ENCODE measurements around the gene SPATA32.

The SPATA32 gene

DNA sequence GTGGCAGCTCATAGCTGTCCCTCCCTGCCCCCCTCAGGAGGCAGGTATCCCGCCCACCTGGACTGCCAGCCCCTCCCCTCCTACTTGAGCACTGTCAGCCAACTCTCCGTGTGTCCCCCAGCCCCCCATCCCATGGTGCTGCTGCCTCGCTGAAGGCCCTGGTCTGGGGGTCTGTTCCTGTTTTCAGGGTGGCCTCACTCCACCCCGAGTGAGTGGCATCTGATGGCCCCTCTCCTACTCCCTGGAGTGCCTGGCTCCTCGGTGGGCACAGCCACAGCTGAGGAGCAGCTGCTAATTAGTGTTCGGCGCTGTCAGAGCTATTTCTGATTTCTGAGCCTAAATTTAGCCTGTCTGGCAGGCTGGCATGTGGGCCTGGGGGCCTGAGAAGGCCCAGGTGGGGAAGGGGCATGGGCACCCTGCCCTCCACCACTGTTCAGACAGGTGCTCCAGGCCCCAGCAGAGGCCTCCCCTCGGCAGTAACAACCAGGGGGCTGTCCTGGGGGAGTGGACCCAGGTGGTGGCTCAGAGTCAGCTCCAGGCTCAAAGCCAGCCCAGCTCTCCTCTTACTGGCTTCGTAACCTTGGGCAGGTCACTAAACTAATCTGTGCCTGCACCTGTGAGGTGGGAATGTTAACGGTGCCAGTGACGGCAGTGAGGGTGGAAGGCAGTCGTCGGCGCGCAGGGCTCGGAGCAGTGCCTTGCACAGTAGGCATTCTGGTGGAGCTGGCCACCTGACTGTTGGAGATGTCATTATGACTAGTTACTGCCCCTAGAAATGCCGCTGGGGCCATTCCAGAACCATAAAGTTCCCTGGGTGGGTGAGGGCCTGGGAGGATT, 33.8 kb downstream of the SPATA32 start:
- no peak for DNase-seq

DNA sequence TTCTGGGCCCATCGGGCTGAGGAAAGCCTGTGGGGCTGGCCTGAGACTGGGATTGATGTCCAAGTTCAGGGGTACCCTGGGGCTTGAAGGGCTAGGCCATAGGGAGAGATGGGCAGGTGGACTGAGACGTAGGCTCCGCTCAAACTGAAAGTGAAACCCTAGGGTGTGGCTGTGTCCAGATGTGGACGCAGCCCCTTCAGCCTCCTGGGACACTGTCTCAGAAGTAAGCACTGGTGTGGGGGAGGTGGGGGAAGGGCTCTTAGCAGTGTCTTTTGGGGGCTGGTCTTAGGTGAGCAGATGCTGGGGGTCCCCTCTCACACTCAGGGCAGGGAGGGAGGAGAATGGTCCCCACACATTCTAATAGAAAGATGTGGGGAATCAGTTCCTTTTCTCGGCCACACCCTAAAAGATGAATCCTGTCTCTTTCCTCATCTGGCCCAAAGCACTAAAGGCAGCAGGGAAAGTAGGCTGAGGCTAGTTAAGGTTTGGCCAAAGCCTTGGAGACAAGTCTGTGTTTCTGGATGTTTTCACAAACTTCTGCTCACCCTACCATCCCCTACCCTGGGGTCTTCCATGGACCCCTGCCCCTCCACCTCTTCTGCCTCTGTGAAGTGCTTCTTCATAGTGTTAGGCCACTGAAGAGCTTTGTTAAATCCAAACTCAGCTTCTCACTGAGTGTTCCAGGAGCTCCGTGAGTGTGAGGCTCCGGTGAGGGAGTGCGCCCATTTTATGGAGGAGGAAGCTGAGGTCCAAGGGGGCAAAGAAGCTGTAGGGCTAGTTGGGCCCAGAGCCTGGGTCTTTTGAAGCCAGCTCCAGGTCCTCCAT, 34.6 kb downstream of the SPATA32 start:
- DNase-seq = no peak

DNA sequence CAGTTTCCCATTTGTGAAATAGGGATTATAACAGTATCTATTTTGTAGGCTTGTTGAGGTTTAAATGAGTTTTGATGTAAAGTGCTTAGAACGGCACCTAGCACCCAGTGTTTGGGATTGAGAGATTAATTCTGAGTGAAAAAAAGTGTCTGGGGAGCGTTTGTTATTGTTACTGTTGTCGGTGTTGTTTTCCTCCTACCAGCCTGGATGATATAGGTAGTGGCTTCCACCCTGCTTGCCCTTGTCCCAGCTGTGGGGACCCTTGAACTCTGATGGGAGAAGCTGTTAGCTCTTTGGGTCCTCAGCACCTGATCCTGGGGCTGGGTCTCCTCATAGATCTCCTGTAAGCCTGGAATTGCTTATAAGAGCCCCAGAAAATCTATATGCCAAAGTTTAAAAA, 35.3 kb downstream of the SPATA32 start:
- DNase-seq = no peak

DNA sequence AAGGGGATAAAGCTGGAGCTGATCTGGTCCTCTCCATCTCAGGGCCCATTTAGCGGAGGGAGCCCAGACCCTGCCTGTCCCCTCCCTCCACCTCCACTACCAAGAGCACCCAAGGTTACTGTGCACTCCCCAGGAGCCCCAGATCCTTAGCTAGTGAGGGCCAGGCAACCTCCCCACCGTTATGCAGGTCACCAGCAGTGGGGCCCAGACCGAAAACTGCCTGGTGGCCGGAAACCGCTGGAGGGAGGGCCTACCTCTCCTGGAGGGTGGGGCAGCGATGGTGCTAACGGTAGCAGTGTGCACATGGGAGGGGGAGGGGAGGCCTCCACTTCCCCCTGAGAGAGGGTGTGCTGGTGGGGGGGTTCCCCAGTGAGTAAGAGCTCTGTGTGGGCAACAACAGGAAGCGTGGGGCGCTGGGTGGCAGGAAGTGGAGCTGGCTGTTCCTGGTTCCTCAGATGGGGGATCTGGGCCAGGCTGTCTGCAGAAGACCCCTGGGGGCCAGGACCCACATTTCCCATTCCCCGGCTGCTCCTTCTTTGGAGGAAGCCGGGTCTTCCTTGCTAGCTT, 35.8 kb downstream of the SPATA32 start:
- no peak for DNase-seq

DNA sequence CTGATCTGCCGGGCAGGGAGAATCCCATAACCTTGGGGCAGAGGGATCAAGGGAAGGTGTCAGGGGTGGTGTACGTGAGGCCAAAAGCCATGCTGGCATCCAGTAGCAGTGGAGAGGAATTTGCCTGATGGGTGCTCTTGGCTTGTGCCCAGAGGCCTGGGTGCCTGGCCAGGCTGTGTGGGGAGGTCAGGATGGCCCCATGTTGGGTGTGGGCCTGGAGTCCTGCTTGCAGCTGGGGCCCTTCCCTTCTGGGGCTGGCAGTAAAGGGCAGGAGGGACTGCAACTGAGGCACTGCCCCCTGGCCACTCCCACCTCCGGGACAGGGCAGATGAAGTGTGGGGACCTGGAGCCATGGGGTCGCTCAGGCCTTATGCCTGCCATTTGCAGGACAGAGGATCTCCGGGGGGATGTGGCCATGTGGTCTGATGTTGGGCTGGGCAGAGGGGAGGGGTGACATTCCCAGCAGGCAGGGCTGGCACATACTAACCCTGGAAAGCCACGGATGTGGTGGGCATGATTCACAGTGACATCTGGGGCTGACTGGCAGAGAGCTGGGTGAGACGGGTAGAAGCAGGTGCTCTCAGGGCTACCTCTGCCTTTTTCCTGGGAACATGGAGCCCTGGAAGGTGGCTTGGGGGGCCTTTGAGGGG, 36.7 kb downstream of the SPATA32 start:
- no peak for DNase-seq

DNA sequence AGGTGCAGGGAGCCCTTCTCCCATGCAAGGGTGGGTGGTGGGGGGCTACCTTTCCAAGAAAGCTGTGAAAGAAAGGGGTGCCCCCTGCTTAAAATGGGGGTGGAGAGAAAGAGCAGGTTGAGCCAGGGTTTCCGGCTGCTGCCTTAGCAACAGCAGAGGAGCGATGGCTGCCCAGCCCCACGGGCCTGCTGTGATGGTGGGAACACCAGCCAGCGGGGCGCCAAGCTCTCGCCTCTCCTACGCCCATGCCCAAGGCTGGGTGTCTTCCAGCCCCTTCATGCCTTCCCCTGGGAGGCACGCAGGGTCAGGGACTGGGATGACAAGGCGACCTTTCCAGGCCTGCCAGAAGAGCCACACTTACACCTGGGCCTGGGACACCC, 37.2 kb downstream of the SPATA32 start:
- no peak for DNase-seq

DNA sequence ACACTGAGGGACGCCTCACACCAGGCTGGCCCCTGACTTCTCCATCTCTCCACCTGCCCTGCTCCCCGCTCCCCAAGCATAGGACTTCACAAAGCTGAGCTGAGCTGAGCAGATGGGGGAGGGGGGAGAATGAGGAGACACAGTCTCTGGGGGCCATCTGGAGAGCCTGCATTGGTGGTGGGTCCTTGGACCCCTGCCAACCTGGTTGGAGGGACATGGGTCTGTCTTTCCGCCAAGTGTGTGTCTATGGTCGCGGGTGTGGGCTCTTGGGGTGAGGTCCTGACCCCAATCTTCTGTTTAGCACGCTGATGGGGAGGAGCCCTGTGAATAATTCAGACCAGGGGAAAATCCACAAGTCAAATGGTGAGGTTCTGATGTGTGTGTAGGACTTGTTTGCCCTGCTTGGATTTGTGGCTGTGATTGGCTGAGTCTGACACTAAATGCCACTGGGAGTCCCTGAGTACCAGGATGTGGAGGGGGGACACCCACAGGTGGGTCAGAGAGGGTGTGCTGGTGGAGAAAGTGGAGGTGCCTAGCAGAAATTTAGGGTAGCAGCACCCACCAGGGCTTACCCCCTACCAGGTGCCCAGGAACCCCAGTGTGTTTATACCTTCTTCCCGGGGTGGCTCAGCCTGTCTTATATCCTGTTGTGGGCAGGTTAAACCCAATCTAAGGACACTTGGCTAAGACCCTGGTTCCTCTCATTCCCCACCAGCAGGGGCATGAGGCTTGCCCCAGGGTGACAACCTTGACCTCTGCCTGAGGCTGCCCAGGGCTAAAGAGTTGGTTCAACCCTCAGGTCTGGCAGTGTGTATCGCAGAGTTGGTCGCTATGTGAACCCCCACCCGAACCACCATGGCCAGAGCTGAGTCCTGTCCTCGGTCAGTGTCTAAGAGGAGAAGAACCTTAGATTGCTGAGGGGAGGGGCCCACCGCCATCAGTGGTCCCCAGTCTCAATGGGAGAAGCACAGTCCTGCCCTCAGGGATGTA, 38.1 kb downstream of the SPATA32 start:
- no peak for DNase-seq

DNA sequence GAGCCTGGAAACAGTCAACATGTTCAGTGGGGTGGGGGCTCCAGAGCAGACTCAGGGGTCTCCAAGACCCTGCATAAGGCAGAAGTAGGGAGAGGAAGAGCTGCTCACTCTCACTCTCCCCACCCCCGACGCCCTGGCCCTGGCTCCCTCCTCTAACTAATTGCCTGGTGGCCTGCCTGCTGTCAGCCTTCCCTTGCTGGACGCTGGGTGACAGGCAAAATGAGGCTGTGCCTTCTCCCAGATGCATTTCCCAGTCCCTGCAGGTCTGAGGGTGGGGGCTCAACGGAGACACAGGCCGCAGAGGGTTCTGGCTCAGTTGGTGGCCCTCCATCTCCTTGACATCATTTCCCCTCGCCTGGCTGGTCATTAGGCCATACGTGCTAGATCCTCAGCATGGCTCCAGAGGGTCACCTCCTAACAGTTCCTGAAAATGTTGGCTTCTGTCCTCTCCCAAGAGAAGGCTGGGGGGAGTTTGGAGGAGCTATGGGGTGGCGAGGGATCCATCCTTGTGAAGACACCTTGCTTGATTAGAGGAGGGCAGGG, 38.8 kb downstream of the SPATA32 start:
- no peak for DNase-seq

DNA sequence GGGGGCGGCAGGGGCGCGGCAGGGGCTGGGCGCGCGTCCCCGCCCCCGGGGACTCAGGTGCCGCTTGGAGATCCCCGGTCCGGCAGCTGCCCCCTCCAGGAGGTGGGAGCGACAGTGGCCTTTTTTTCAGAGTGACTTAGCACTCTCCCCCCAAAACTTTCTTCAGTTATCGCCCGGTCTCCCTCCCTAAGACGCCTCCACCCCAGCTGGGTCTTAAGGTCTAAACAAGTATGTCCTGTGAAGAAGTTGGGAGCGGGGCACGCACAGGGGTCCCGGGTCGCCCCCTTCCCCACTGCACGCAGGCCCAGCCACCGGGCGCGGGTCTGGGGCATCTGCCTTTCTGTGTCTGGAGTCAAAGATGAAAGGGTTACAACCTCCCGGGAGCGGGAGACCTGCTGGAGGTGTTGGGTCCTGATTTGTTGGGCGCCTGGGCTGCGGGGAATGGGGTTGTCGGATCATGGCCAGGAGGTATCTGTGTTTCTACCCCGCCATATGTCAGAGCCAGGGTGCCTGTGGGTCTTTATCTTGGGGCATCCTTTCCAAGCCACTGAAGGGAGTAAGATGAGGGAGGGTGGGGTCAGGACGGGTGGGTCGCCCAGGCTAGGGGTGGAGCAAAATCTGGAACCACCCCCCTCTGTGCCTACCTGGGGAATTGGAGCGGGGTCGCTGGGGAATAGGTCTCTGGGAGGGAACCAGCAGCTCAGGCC, 39.5 kb downstream of the SPATA32 start:
- DNase-seq = no peak

DNA sequence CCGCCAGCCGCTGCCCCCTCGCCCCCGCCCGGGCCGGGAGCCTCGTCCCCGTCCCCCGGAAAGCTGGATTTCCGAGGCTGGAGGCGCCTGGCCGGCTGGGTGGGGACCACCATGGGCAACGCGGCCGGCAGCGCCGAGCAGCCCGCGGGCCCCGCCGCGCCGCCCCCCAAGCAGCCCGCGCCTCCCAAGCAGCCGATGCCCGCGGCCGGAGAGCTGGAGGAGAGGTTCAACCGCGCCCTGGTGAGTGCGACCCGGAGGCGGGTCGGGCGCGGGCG, 39.9 kb downstream of the SPATA32 start:
- no peak for DNase-seq

DNA sequence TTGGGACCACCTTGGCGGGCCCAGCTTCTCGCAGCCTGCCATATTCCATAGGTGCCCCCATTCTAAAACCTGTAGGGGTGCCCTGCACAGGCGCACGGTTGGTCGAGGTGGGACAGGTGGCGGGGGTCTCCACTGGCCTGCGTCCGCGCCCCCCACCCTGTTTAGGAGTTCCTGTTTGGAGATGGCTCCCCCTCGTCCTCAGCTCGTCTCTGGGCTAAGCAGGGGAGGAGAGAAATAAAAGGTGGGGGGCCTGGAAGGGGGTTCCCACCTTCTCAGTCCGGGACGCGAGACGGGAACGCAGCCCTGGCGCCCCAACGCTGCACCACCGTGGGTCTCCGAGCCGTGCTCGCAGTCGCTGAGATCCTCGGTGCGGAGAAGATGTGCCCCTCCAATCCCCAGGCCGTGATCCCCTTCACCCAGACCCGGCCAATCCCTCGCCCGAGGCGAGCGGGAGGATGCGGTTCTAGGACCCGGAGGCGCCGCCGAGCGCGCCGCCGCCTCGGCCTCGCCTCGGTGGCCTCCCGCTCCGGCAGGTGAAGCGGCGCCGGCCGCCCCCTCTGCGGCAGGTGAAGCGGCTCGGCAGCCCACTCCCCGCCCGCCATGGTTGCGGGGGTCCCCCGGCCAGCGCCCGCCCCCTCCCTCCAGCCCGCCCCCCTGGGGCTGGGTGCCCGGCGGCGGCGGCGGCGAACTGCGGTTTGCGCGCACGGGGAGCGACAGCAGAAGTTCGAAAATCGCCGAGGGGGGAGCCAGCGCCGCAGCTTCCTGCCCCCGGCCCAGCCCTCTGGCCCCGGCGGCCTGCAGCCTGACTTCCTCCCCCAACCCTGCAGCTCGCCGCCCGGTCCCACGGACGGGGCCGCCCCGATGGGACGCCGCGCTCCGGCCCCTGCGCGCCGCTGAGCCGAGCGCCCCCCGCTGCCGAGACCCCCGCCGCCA, 40.5 kb downstream of the SPATA32 start, which contains the start of gene FMNL1:
TSS of gene FMNL1 (plus strand) at position 805 of the 933 bp plus-strand sequence. CDS start 240 bp downstream, outside the sequence.
- no peak for DNase-seq

DNA sequence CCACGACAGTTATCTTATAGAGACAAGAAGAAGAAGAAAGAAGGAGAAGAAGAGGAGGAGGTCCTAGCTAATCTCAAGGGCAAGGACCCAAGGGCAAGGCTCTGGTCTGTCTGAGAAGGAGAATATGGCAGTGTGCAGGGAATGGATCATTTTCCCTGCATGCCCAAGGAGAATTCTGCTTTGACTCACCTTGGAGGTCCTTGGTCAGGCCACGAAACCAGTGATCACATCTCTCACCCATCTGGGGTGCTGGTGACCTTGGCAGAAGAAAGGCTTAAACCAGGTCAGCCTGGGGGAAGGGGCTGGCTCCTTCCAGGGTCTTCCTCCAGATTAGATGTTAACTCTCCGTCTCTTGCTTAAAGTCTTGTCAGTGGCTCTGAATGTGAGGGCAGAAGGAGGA, 41.8 kb downstream of the SPATA32 start:
- no peak for DNase-seq

DNA sequence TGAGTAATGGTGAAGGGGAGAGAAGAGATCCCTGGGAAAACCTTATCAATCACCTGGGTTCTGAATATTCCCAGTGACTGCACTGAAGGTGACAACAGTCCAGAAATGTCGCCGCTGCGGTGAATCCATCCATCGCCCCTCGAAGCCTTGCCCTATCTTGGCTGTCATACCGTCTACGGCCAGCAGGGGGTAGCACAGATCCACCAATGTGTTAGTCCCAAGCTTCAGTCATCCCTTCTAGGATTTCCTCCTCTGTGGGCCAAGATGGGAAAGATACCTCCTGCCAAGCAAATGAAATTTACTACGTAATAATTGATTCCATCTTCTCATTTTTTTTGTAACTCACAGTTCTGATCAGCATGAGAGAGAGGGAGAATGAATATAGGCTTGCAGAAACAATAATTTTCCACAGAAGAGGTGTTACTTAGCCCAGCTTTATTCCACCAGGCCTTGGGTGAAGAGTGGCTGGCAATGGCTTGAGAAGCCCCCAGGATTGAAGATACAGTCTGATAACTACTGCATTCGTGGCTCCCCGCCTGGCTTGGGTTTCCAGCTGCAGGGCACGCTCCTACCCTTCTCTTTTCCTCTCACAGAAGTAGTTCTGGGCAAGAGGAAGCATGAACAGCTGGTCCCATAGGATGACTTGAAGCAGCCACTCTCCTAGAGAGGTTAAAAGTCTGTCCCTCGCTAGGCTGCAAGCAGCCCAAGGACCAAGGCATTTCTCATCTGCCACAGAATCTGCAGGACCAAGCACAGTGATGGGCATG, 42.8 kb downstream of the SPATA32 start:
- DNase-seq = peak; percentile 76
